NCI-H748 (cell line): ENCODE data around the gene KLK3.
A peak's percentile ranks its signal among the peaks of the same experiment; 100 is the strongest.

Experiments used
- DNase-seq: peaks from one replicate; lab custom pipeline; 2025; ENCODE audit not compliant: unreplicated experiment; lab: John Stamatoyannopoulos, UW

KLK3 gene

DNA sequence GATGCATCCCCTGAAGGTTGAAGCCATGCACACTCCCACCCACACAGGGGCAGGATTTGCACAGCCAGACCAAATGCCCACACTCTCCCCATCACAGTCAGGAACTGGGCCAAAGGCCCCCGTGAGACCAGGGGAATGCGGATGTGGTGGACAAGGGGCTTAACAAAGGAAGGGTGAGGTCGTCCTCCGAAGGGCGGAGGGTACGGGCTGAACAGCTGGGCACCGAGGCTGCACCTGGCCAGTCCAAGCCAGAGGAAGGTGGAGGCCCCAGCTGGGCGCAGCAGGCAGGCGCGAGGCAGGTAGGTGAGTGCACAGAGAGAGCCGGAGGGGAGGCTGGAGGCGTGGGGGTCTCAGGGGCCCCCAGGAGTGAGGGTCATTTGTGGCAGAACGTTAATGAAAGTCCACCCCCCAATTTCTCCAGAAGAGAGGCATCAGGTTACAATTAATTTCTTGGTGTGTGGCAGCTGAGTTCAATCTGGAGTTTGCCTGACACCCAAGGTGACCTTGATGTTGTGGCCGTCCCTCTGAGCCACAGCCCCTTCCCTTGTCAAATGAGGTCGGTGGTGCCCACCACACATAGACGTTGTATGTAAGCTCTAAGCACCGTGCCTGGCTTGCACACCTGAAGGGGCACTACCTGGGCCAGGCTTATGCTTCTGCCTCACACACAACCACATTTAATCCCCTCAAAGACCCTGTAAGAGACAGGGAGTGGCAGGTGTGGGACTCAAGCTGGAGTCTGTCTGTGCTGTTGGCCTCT is 24.3 kb upstream of the KLK3 start:
- no peak for DNase-seq

DNA sequence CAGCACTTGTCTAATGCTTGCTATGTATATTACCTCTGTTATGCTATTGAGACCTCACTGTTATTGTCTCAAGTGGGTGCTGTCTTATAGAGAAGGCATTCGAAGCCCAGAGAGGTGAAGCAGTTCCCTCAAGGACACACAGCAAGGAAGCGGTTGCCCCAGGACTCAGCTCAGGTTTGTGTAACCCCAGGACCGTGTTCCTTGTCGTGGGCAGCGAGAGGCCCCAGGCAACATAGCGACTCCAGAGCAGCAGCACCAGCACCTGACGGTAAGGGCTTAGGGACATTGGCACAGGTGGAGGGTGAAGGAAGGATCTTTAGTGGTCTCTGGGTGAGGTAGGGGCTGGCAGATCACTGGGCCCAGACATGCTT is 23.7 kb upstream of the KLK3 start:
- no peak for DNase-seq

DNA sequence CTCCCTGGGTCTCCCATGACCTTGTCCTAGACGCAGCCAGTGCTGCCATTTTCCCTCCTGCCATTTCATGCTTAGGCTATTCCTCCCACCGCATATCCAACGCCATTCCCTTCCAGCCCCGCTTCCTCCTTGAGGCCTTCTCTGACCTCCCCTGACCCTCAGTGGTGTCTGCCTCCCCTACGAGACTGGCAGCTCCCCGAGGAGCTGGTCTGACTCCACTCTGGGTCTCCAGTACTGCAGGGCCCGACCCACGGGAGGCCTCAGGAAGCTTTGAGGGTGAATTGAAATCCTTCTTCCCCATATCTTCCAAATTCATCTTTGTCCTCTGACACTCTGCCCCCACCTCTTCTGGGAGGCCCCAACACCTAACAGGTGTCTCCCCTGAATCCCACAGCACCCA is 22.0 kb upstream of the KLK3 start:
- DNase-seq = no peak

DNA sequence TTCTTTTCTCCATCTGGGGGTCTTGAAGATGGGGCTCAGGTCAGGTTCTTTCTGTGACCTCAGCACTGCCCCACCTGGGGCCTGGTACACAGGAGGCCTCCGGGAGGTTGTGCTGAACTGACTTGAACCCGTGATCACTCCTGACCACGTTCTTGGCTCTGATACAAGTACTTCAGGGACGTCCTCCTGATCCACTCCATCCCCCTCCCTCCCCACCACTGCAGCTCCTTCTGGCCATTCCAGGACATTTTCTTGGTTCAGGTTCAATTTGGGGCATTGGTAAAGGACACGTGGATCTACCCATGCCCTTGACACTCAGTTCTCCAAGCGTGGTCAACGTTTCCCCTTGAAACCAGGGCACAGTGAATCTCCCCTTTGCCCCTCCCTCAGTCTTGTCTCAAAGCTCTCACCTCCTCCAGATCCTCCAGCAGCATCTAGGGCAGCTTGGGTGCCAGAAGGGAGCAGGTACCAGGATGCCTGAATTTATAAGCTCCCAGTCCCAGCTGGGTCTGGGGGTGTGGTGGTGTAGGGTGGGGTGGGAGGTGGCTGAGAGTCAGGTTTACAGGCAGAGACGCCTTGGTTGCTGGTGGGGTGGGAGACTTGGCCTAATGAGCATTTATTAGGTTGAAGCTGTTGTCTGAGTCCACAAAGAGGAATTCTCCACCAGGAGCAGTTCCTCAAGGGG is 21.5 kb upstream of the KLK3 start, which contains the start of gene KLK15:
TSS of gene KLK15 (minus strand) at position 458 of the 685 bp plus-strand sequence. CDS start 2,082 bp downstream, outside the sequence.
- DNase-seq = no peak

DNA sequence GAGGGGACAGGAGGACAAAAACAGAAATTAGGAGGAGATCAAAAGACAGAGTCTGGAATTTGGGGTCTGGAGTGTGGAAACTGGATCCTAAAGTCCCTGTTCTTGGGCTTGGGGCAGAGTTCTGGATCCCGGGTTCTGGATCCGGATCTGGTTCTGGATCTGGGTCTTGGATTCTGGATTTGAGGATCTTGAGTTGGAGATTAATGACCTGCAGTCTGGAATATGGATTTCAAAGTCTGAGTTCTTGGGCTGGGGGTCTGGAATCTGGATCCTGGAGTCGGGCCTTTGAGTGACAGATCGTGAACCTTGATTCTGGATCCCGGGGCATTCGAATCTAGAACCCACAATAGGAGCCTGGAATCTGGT is 20.9 kb upstream of the KLK3 start:
- DNase-seq = no peak

DNA sequence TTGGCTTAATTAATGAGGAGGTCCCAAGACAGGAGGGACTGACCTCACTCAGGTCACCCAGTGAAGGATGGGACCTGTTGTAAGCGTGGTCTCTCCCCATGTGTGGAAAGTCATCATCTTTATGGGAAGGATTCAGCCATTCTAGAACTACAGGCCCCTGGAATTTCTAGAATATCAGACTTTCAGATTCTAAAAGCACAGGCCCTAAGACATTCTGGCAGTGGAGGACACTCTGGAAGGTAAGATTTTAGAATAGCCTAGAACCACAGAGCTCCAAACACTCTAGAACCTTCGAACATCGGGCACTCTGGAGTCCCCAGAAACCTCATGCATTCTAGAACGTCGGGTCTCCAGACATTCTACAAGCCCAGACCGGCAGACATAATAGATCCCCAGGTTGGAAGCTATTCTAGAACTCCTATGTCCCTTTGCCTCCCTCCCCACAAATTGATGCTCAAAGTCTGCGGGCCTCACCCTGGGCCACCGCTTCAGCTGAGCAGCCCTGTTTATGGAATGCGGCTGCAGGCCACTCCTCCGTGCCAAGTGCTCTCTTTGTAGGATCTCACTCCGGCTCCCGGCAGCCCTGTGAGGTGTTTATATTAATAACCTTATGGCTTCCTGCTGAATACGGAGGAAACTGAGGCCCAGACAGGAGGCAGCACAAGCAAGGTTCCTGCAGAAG is 19.5 kb upstream of the KLK3 start:
- DNase-seq = peak; percentile 75

DNA sequence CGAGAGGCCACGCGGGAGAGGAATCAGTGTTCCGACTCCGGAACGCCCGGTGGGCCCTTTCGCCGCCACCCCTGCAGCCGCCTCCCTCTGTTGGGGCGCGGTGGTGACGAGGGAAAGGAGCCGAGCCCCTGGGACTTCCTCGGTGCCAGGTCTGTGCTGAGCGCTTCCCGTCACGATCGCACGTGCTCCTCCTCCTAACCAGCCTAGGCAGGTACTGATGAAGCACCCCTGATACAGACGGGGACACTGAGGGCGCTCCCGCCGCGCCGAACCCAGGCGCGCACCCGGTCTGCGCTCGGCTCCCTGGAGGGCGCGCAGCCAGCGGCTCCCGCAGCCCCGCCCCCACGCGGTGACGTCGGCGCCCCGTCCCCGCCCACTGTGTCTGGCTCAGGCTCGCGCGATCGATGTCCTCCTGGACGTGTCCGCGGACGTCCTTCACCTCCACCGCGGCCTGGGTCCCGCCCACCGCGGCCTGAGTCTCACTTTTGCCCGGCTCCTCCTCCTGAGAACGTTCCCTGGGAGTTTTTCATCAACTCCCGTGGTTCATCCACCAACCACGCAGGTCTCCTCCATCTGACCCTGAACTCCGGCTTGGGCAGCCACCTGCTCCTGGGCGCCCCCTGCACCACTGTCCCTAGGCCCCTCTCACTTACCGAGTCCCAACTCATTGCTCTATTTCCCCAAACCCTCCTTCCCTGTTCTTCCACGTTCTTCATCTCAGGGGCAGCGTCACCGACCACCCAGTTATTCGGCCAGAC is 18.8 kb upstream of the KLK3 start:
- DNase-seq = peak; percentile 87

DNA sequence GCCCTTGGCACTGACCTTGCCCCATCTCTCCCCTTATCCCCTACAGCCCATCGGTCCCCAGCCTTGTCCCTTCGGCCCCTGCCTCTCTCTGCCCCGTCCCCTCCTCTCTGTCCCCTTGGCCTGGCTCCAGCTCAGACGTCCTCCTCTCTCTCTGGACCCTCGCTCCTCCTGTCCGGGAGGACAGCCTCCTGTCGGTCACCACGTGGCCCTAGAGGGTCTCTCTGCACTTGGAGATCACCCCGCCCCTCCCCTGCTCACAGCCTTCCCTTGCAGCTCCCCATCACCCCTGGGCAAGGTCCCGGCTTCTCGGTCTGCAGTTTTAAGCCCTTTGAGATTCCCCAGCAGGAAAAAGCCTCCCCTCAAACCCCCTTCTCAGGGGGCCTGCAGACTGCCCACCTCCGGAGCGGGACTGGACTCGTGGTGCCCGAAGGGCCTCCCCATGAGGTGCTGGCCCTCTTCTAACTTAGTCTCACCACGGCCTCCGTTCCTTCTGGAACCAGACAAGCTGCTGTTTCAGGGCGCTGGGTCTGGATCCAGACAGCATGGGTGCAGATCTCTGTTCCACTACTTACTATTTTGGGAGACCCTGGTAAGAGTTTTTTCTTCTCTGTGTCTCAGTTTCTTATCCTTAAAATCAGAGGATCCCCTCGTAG is 18.0 kb upstream of the KLK3 start:
- no peak for DNase-seq

DNA sequence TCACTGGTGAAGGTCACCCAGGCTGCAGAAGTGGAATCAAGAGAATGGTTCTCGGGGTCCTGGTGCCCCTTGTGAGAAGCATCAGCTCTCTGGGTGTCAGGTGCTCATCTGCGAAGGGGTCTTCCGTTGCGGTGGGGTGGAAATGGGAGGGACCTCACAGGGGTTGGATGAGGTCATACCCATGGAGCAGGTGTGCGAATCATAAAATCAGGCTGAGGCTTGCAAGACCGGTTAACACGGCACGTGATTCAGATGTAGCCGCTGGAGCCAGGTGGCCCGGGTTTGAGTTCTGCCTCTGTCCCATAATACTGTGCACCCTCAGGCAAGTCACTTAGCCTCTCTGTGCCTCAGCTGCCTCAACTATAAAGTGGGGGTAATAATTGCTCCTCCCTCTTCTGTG is 17.4 kb upstream of the KLK3 start:
- peak; percentile 26 for DNase-seq

DNA sequence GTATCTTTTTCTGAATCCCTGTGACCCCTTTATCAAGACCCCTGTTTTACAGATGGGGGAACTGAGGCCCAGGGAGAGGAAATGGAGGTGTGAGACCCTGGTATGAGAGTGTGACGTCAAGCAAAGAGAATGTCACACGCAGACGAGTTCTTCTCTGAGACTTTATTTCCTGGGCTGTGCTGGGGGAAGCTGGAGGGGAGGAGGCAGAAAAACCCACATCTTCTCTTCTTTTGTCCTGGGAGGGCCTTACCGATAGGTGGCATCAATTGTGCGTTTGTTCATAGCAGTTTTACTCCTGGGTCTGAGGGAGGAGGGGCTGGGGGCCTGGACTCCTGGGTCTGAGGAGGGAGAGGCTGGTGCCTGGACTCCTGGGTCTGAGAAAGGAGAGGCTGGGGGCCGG is 16.5 kb upstream of the KLK3 start:
- no peak for DNase-seq

DNA sequence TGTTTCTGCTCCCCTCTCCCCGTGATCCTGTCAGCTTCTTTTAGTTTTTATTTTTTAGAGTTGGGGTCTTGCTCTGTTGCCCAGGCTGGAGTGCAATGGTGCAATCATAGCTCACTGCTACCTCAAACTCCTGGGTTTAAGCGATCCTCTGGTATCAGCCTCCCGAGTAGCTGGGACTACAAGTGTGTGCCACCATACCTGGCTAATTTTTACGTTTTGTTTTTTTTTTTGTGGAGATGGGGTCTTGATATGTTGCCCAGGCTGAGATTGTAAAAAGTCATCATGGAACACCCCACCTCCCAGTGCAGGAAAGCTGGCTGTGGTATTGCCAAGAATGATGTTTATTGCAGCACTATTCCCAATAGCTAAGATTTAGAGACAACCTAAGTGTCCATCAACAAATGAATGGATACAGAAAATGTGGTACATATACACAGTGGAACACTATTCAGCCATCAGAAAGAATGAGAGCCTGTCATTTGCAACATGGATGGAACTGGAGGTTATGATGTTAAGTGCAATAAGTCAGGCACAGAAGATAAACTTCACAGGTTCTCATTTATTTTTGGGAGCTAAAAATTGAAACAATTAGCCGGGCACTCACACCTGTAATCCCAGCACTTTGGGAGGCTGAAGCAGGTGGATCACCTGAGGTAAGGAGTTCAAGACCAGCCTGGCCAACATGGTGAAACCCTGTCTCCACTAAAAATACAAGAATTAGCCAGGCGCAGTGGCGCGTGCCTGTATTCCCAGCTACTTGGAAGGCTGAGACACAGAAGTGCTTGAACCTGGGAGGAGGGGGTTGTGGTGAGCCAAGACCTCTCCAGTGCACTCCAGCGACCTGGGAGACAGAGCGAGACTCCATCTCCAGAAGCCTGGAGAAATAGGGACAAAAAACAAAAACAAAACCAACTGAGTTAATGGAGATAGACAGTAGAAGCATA is 14.7 kb upstream of the KLK3 start:
- DNase-seq = no peak

DNA sequence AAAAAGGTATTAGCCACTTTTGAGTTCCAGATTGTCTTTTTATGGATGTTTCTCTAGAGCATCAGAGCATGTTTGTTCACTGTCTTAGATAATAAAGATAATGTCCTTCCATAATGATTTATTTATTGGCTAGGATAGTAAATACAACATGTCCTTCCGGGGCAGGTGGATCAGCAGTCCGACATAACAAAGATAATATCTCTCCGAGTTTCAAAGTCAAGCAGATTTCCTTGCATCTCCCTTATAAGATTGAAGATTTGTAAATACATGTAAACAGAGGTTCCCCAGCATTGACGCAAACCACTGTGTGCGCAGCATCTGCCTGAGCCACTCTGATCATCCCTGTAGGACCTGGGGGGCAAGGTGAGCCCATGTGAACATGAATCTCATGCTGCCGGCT is 12.6 kb upstream of the KLK3 start:
- peak; percentile 26 for DNase-seq

DNA sequence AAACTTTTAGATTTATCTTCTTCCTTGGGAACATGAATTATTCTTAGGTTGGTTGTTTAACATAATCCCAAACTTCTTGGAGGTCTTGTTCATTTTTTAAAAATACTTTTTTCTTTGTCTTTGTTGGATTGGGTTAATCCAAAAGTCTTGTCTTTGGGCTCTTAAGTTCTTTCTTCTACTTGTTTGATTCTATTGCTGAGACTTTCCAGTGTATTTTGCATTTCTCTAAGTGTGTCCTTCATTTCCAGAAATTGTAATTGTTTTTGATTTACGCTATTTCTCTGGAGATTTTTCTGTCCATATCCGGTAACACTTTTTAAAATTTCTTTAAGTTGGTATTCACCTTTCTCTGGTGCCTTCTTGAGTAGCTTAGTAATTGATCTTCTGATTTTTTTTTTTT is 11.5 kb upstream of the KLK3 start:
- no peak for DNase-seq

DNA sequence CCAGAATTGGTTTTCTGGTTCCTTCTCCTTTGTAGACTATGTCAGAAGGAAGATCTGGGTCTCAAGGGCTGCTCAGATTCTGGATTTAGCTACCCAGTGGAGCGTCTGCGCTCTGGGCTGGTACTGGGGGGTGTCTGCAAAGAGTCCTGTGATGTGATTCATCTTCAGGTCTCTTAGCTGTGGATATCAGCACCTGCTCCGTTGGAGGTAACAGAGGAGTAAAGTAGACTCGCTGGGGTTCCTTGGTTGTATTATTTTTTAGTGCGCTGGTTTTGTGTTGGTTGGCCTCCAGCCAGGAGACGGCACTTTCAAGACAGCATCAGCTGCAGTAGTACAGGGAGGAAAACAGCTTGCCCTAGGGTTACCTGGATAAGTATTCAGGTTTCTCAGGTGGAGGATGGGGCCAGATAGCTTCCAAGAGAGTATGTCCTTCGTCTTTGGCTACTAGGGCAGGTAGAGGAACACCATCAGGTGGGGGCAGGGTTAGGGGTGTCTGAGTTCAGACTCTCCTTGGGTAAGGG is 11.0 kb upstream of the KLK3 start:
- peak; percentile 79 for DNase-seq

DNA sequence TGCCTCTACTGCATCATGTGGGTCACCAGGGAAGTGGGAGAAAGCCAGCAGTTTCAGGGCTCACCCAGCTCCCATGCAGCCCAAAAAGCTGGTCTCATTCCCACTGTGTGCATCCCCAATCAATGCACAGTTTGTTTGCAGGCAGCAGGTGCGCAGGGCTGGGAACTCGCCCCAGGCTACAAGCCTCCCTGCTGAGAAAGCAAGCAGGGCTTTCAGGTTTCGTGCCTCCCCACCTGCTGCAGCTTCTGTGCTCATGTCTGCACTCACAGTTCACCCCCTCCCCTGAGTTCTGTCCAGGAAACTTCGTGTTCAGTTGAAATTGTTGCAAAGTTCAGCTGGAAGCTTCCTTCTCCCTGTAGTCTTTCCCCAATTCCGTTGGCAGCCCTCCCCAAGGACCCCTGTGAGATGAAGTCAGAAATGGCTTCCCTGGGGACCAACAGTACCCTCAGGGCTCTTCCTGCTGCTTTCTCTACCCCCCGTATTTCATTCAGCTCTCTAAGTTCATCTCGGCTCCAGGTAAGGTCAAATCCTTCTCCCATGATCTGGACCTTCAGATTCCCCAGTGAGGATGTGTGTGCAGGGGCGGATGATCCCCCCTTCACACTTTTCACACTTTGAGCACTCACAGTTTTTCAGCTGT is 10.3 kb upstream of the KLK3 start:
- peak; percentile 94 for DNase-seq

DNA sequence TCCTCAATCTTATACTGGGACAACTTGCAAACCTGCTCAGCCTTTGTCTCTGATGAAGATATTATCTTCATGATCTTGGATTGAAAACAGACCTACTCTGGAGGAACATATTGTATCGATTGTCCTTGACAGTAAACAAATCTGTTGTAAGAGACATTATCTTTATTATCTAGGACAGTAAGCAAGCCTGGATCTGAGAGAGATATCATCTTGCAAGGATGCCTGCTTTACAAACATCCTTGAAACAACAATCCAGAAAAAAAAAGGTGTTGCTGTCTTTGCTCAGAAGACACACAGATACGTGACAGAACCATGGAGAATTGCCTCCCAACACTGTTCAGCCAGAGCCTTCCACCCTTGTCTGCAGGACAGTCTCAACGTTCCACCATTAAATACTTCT is 4.0 kb upstream of the KLK3 start:
- DNase-seq = no peak

DNA sequence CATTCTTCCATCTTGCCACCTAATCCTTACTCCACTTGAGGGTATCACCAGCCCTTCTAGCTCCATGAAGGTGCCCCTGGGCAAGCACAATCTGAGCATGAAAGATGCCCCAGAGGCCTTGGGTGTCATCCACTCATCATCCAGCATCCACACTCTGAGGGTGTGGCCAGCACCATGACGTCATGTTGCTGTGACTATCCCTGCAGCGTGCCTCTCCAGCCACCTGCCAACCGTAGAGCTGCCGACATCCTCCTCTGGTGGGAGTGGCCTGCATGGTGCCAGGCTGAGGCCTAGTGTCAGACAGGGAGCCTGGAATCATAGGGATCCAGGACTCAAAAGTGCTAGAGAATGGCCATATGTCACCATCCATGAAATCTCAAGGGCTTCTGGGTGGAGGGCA is 3.1 kb upstream of the KLK3 start:
- DNase-seq = peak; percentile 13

DNA sequence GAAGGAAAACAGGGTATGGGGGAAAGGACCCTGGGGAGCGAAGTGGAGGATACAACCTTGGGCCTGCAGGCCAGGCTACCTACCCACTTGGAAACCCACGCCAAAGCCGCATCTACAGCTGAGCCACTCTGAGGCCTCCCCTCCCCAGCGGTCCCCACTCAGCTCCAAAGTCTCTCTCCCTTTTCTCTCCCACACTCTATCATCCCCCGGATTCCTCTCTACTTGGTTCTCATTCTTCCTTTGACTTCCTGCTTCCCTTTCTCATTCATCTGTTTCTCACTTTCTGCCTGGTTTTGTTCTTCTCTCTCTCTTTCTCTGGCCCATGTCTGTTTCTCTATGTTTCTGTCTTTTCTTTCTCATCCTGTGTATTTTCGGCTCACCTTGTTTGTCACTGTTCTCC is 2.7 kb downstream of the KLK3 start:
- no peak for DNase-seq

DNA sequence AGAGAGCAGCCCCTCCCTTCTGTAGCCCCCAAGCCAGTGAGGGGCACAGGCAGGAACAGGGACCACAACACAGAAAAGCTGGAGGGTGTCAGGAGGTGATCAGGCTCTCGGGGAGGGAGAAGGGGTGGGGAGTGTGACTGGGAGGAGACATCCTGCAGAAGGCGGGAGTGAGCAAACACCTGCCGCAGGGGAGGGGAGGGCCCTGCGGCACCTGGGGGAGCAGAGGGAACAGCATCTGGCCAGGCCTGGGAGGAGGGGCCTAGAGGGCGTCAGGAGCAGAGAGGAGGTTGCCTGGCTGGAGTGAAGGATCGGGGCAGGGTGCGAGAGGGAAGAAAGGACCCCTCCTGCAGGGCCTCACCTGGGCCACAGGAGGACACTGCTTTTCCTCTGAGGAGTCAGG is 4.2 kb downstream of the KLK3 start:
- DNase-seq = peak; percentile 97
